ENCODE results near the gene VEZT. TPM values are rescaled to one million over a fixed set of nuclear protein-coding genes. Genes with fewer than 3 reads are reported as not detected.
"Not testable (repeated sequence)": the region's sequence is repeated elsewhere in the genome, so short reads cannot be mapped to it uniquely, and the experiment has no call there.

Gene VEZT
- total RNA-seq, 1 experiment from 2014 or later = 107 TPM

GRCh38 chr12:95322326-95322725 is 104.7 kb downstream of the VEZT start:
- Histone ChIP-seq H3K9me3 (ENCODE audit: low read depth, low read length, poor library complexity, severe bottlenecking) (no peaks in the 10 kb centered on the region), H3K36me3 (ENCODE audit: insufficient read depth, low read length, poor library complexity, severe bottlenecking) (no peaks in the 10 kb centered on the region), H3K4me1 (ENCODE audit: insufficient read depth, low read length, poor library complexity, severe bottlenecking) (peaks cover 14% of the 10 kb centered on the region), H3K27me3 (replicated peaks; ENCODE audit: insufficient read depth, low read depth, low read length, poor library complexity) (no peaks in the 10 kb centered on the region), H3K4me3 (ENCODE audit: low read depth, low read length, poor library complexity, severe bottlenecking) (no peak overlapping the region), H3K27ac (ENCODE audit: low read depth, low read length, poor library complexity, severe bottlenecking) (no peak overlapping the region)
- intact Hi-C loops (cut with micrococcal nuclease; ENCODE audit: unreplicated experiment) = no loop called here
- no TSS peak for BruUV-seq (replicated peaks)
- no peak for TF ChIP-seq CTCF (conservative IDR thresholded peaks at IDR 0.05; ENCODE audit: low read depth, low read length)
- TF ChIP-seq EZH2 (IDR thresholded peaks at IDR 0.05; ENCODE audit: borderline replicate concordance, low read depth, low read length, poor library complexity, severe bottlenecking) = no peak
- DNase-seq (ENCODE audit: low spot score) = no peak
- CTCF ChIA-PET = no interaction called here
- POLR2A ChIA-PET (ENCODE audit: low non-redundant PET) = no interaction called here

- Histone ChIP-seq H3K27ac (ENCODE audit: low read depth, low read length, poor library complexity, severe bottlenecking) (no peak overlapping the region), H3K36me3 (ENCODE audit: insufficient read depth, low read length, poor library complexity, severe bottlenecking) (no peaks in the 10 kb centered on the region), H3K27me3 (replicated peaks; ENCODE audit: insufficient read depth, low read depth, low read length, poor library complexity) (no peaks in the 10 kb centered on the region), H3K4me3 (ENCODE audit: low read depth, low read length, poor library complexity, severe bottlenecking) (no peak overlapping the region), H3K4me1 (ENCODE audit: insufficient read depth, low read length, poor library complexity, severe bottlenecking) (peaks cover 14% of the 10 kb centered on the region), H3K9me3 (ENCODE audit: low read depth, low read length, poor library complexity, severe bottlenecking) (no peaks in the 10 kb centered on the region)
- DNase-seq (ENCODE audit: low spot score) = no peak
- ChIA-PET CTCF (no interaction called here), POLR2A (ENCODE audit: low non-redundant PET) (no interaction called here)
- intact Hi-C loops (cut with micrococcal nuclease; ENCODE audit: unreplicated experiment) = no loop called here
- TF ChIP-seq EZH2 (IDR thresholded peaks at IDR 0.05; ENCODE audit: borderline replicate concordance, low read depth, low read length, poor library complexity, severe bottlenecking) (no peak), CTCF (conservative IDR thresholded peaks at IDR 0.05; ENCODE audit: low read depth, low read length) (no peak)
- no TSS peak for BruUV-seq (replicated peaks)
These were observed 105.6 kb downstream of the VEZT start for GRCh38 chr12:95323212-95323611.

GRCh38 chr12:95324246-95324645 is 106.6 kb downstream of the VEZT start:
- H3K27ac ChIP-seq (ENCODE audit: low read depth, low read length, poor library complexity, severe bottlenecking); POLR2A ChIA-PET (ENCODE audit: low non-redundant PET); intact Hi-C loops (cut with micrococcal nuclease; ENCODE audit: unreplicated experiment); H3K9me3 ChIP-seq (ENCODE audit: low read depth, low read length, poor library complexity, severe bottlenecking); BruUV-seq (replicated peaks); H3K27me3 ChIP-seq (replicated peaks; ENCODE audit: insufficient read depth, low read depth, low read length, poor library complexity); H3K4me3 ChIP-seq (ENCODE audit: low read depth, low read length, poor library complexity, severe bottlenecking); H3K36me3 ChIP-seq (ENCODE audit: insufficient read depth, low read length, poor library complexity, severe bottlenecking); DNase-seq (ENCODE audit: low spot score); CTCF ChIA-PET: not testable (repeated sequence)
- H3K4me1 ChIP-seq (ENCODE audit: insufficient read depth, low read length, poor library complexity, severe bottlenecking) = peaks cover 14% of the 10 kb centered on the region

GRCh38 chr12:95325501-95325900 is 107.9 kb downstream of the VEZT start:
- intact Hi-C loops (cut with micrococcal nuclease; ENCODE audit: unreplicated experiment) = no loop called here
- BruUV-seq (replicated peaks) = no TSS peak

More at GRCh38 chr12:95325501-95325900, 107.9 kb downstream of the VEZT start:
- ChIA-PET POLR2A (ENCODE audit: low non-redundant PET) (interaction anchor here (0.6 kb wide), 3 partner anchors 183 to 576 kb away, joined by 3 to 15 read pairs (median 4); no protein-coding TSS in a partner anchor), CTCF (interaction anchor here (0.6 kb wide), 1 partner anchor 209 kb away, joined by 8 read pairs; no protein-coding TSS in a partner anchor)
- DNase-seq (ENCODE audit: low spot score) = no peak
- H3K9me3 ChIP-seq (ENCODE audit: low read depth, low read length, poor library complexity, severe bottlenecking) = no peaks in the 10 kb centered on the region
- H3K27me3 ChIP-seq (replicated peaks; ENCODE audit: insufficient read depth, low read depth, low read length, poor library complexity) = no peaks in the 10 kb centered on the region
- no peak for TF ChIP-seq EZH2 (IDR thresholded peaks at IDR 0.05; ENCODE audit: borderline replicate concordance, low read depth, low read length, poor library complexity, severe bottlenecking)
- TF ChIP-seq CTCF (conservative IDR thresholded peaks at IDR 0.05; ENCODE audit: low read depth, low read length) = no peak
- peaks cover 14% of the 10 kb centered on the region for H3K4me1 ChIP-seq (ENCODE audit: insufficient read depth, low read length, poor library complexity, severe bottlenecking)
- H3K27ac ChIP-seq (ENCODE audit: low read depth, low read length, poor library complexity, severe bottlenecking) = no peak overlapping the region
- no peak overlapping the region for H3K4me3 ChIP-seq (ENCODE audit: low read depth, low read length, poor library complexity, severe bottlenecking)
- no peaks in the 10 kb centered on the region for H3K36me3 ChIP-seq (ENCODE audit: insufficient read depth, low read length, poor library complexity, severe bottlenecking)

All from A673 (cell line).